ENCODE measurements around the gene FAM240A. TPM values are rescaled to one million over a fixed set of nuclear protein-coding genes. Genes with fewer than 3 reads are reported as not detected.

The FAM240A gene
- polyA plus RNA-seq, 5 donors = not detected

- DNase-seq = no peak
Observed at GRCh38 chr3:46626039-46626438, 13.7 kb downstream of the FAM240A start.

- DNase-seq = no peak
Observed at GRCh38 chr3:46627078-46627477, 14.8 kb downstream of the FAM240A start.

- DNase-seq = peak; percentile 55 to 71
Observed at GRCh38 chr3:46628901-46629369, 16.6 kb downstream of the FAM240A start.

GRCh38 chr3:46629551-46630517, 17.5 kb downstream of the FAM240A start:
- peak; percentile 83 to 84 for DNase-seq

- no peak for DNase-seq
Observed at GRCh38 chr3:46632792-46633191, 20.5 kb downstream of the FAM240A start.

GRCh38 chr3:46634856-46635255, 22.5 kb downstream of the FAM240A start:
- DNase-seq = no peak

- DNase-seq = no peak
Observed at GRCh38 chr3:46639221-46639620, 26.9 kb downstream of the FAM240A start.

- DNase-seq = no peak
Observed at GRCh38 chr3:46640927-46641326, 28.6 kb downstream of the FAM240A start.

- DNase-seq = no peak
Observed at GRCh38 chr3:46642971-46643370, 30.6 kb downstream of the FAM240A start.

- DNase-seq = no peak
Observed at GRCh38 chr3:46643701-46644100, 31.4 kb downstream of the FAM240A start.

GRCh38 chr3:46646700-46647099, 34.4 kb downstream of the FAM240A start:
- no peak for DNase-seq

- no peak for DNase-seq
Observed at GRCh38 chr3:46648096-46648495, 35.8 kb downstream of the FAM240A start.

- DNase-seq = no peak
Observed at GRCh38 chr3:46649436-46649835, 37.1 kb downstream of the FAM240A start.

GRCh38 chr3:46651084-46651483, 38.8 kb downstream of the FAM240A start:
- no peak for DNase-seq

GRCh38 chr3:46655271-46655670, 42.9 kb downstream of the FAM240A start:
- DNase-seq = no peak

GRCh38 chr3:46656778-46657556, 44.6 kb downstream of the FAM240A start:
- DNase-seq = no peak

GRCh38 chr3:46659285-46659684, 47.0 kb downstream of the FAM240A start:
- no peak for DNase-seq

GRCh38 chr3:46660003-46660402, 47.7 kb downstream of the FAM240A start:
- no peak for DNase-seq

GRCh38 chr3:46660543-46661523, 48.5 kb downstream of the FAM240A start:
- DNase-seq = no peak

- DNase-seq = no peak
Observed at GRCh38 chr3:46661776-46662766, 49.7 kb downstream of the FAM240A start.
